Kidney tubule cell (primary cell): Measurements from ENCODE around the gene PAQR9.
A peak's percentile ranks its signal among the peaks of the same experiment; 100 is the strongest.

Source experiments
- DNase-seq: peaks from one replicate; pipeline ENCODE4 v3.0.0-alpha.2; 2018; ENCODE audit warnings: low spot score

The PAQR9 gene

GRCh38 chr3:142982038-142982773 lies 18.7 kb upstream of the PAQR9 start:
- no peak for DNase-seq

- DNase-seq, result no peak
These were observed 17.6 kb upstream of the PAQR9 start for GRCh38 chr3:142981108-142981507.

GRCh38 chr3:142977399-142977728 lies 13.9 kb upstream of the PAQR9 start:
- peak; percentile 82 for DNase-seq

- peak; percentile 97 for DNase-seq
These were observed 13.3 kb upstream of the PAQR9 start for GRCh38 chr3:142976621-142977398.

GRCh38 chr3:142975316-142975995 lies 12.0 kb upstream of the PAQR9 start:
- no peak for DNase-seq

- no peak for DNase-seq
These were observed 9.9 kb upstream of the PAQR9 start for GRCh38 chr3:142973217-142974009.

GRCh38 chr3:142972092-142972753 lies 8.7 kb upstream of the PAQR9 start:
- no peak for DNase-seq

GRCh38 chr3:142971431-142971830 lies 8.0 kb upstream of the PAQR9 start:
- DNase-seq, result no peak

GRCh38 chr3:142968319-142969025 lies 5.0 kb upstream of the PAQR9 start:
- DNase-seq, result no peak

GRCh38 chr3:142966808-142967207 lies 3.3 kb upstream of the PAQR9 start:
- DNase-seq, result no peak

GRCh38 chr3:142965581-142965980 lies 2.1 kb upstream of the PAQR9 start:
- DNase-seq, result no peak

- DNase-seq, result no peak
These were observed 299 bp downstream of the PAQR9 start for GRCh38 chr3:142963234-142963515.

- DNase-seq, result no peak
These were observed 797 bp downstream of the PAQR9 start for GRCh38 chr3:142962520-142963233.

GRCh38 chr3:142962175-142962519 lies 1.3 kb downstream of the PAQR9 start:
- no peak for DNase-seq

- DNase-seq, result peak; percentile 8
These were observed 1.9 kb downstream of the PAQR9 start for GRCh38 chr3:142961539-142961938.

GRCh38 chr3:142960322-142960850 lies 3.1 kb downstream of the PAQR9 start:
- peak; percentile 8 for DNase-seq

- peak; percentile 86 for DNase-seq
These were observed 4.8 kb downstream of the PAQR9 start for GRCh38 chr3:142958707-142959106.

- DNase-seq, result no peak
These were observed 10.0 kb downstream of the PAQR9 start for GRCh38 chr3:142953443-142953842.

- DNase-seq, result no peak
These were observed 10.9 kb downstream of the PAQR9 start for GRCh38 chr3:142952272-142953193.
